RWPE1 (cell line): ENCODE data around the gene B3GNT5.
A peak's percentile ranks its signal among the peaks of the same experiment; 100 is the strongest.

ENCODE experiments used
- CTCF ChIA-PET: fragments of 350-600 bp; sonication (Branson Sonifier 250); formaldehyde crosslinking; extraction: SDS; loops from one replicate; lab custom pipeline; 2021; lab: Yijun Ruan, JAX
- POLR2A ChIA-PET: fragments of 400-600 bp; formaldehyde crosslinking; extraction: SDS; loops from one replicate; lab custom pipeline; 2020; ENCODE audit warnings: antibody characterized with exemption; ENCODE audit not compliant: low non-redundant PET; lab: Yijun Ruan, JAX
- DNase-seq: peaks from one replicate; pipeline ENCODE4 v3.0.0; 2012; ENCODE audit warnings: low spot score
- H3K27ac ChIP-seq: fragments of 450-650 bp; 2 replicates; pipeline ENCODE4 v1.5.1; 2017
- TF ChIP-seq, protein P1 (sequence below): fragments of 450-650 bp; conservative IDR thresholded peaks from 2 replicates; pipeline ENCODE4 v1.5.1; 2017; ENCODE audit warnings: low read depth, mild to moderate bottlenecking

Gene B3GNT5, protein sequence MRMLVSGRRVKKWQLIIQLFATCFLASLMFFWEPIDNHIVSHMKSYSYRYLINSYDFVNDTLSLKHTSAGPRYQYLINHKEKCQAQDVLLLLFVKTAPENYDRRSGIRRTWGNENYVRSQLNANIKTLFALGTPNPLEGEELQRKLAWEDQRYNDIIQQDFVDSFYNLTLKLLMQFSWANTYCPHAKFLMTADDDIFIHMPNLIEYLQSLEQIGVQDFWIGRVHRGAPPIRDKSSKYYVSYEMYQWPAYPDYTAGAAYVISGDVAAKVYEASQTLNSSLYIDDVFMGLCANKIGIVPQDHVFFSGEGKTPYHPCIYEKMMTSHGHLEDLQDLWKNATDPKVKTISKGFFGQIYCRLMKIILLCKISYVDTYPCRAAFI

DNA sequence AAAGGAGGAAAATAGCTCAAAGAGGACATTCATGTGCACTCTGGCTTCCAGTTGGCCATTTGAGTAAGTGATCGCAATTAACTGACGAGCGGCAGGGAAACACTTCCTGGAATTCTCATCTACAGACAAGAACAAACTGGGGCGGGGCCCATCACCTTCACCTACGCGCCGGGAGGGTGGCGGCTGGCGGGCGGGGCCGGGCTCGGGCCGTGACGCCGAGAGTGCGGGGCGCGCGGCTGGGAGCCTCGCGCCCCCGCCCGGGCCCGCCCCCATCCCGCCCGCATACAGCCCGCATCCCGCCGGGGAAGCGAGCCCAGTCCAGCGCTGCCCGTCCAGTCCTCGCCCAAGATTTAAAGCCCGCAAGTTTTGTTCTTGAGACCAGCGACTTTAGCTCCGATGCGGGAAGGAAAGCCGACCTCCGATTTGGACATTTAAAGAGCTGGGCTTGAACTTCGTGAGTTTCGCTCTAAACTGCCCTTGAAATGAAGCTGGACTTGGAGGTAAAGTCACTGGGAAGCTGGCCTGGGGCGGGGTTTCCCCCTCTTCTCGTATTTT is at the start of gene B3GNT5:
Gene B3GNT5 (plus strand): TSS at position 281 of the 555 bp plus-strand sequence. CDS start 16,546 bp downstream, outside the sequence.
- peak within 1 kb of the TSS; percentile 96 for H3K27ac ChIP-seq
- POLR2A ChIA-PET = no interaction called here
- CTCF ChIA-PET = interaction anchor here (0.6 to 2.4 kb wide), 4 partner anchors 48 to 129 kb away, joined by 3 to 17 read pairs (median 4); no protein-coding TSS in a partner anchor
- peak; percentile 70 for DNase-seq
- TF ChIP-seq, protein P1, sequence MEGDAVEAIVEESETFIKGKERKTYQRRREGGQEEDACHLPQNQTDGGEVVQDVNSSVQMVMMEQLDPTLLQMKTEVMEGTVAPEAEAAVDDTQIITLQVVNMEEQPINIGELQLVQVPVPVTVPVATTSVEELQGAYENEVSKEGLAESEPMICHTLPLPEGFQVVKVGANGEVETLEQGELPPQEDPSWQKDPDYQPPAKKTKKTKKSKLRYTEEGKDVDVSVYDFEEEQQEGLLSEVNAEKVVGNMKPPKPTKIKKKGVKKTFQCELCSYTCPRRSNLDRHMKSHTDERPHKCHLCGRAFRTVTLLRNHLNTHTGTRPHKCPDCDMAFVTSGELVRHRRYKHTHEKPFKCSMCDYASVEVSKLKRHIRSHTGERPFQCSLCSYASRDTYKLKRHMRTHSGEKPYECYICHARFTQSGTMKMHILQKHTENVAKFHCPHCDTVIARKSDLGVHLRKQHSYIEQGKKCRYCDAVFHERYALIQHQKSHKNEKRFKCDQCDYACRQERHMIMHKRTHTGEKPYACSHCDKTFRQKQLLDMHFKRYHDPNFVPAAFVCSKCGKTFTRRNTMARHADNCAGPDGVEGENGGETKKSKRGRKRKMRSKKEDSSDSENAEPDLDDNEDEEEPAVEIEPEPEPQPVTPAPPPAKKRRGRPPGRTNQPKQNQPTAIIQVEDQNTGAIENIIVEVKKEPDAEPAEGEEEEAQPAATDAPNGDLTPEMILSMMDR = no peak

DNA sequence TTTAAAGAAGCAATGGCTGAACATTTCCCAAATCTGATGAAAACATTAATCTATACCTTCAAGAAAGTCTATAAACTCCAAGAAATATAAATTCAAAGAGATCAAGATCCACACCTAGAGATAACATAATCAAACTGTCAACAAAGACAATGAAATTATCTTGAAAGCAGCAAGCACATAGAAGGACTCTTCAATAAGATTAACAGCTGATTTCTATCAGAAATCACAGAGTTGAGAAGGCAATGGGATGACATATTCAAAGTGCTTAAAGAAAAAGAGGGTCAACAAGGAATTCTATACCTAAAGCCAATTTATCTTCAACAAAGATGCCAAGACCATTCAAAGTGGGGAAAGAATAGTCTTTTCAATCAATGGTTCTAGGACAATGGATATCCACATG is 49.4 kb upstream of the B3GNT5 start:
- no peak for DNase-seq
- CTCF ChIA-PET = no interaction called here
- POLR2A ChIA-PET = no interaction called here
- TF ChIP-seq, protein P1 = no peak
- H3K27ac ChIP-seq = no peak overlapping the region

DNA sequence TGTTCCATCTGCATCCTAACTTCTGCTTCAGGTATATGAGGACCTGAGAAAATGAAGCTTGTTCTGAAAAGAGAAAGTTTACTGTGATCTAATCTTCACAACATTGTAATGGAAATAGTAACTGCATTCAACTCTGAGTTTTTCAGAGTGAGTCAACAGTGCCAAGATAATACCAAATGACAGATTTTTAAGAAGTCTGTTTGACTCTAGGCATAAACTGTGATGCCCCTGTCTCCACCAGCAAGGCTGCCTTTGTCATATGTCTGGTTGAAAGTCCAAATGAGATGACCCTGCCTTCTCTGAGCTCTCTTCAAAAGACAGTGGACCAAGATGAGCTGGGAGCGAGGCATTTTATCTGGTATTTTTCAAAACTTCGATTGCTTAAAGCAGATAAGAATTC is 44.8 kb upstream of the B3GNT5 start:
- ChIA-PET POLR2A (no interaction called here), CTCF (interaction anchor here (1.2 kb wide), 1 partner anchor 32 kb away, joined by 3 read pairs; no protein-coding TSS in a partner anchor)
- TF ChIP-seq, protein P1 = no peak
- no peak overlapping the region for H3K27ac ChIP-seq
- DNase-seq = no peak

DNA sequence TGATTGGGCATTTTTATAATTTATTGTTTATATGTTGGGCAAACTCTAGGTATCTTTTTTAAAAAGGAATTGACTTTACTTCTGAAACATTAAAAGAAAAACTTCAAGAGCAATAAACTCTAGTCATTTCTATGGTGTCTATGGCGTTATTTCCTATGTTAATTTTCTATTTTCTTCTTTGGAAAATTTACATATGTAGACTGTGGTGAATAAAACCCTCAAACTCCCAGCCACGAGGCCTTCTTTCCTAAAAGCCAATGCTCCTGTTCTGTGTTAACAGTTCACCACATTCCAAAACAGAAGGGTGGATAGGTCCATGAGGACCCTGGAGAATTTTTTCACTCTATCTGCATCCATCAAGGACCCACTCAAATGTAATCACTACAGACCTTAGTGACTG is 44.3 kb upstream of the B3GNT5 start:
- ChIA-PET POLR2A (no interaction called here), CTCF (no interaction called here)
- TF ChIP-seq, protein P1 = no peak
- no peak for DNase-seq
- H3K27ac ChIP-seq = no peak overlapping the region

DNA sequence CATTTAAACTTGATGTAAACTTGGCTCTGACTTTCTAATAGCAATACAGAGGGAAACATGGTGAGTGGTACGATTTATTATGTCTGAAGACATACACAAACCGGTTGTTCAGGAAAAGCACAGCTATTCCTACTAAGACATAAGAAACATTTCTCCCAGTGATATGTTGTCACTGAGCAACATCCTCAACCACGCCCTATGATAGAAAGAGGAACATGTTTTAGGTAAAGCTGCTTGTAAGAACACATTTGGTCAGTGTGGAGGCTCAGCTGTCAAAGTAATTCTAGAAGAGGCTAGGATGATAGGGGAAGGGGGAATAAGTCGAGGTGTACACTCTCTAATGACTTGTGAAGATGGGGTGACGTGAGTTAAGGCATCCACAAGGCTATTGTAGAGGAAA is 42.7 kb upstream of the B3GNT5 start:
- H3K27ac ChIP-seq = no peak overlapping the region
- POLR2A ChIA-PET = no interaction called here

DNA sequence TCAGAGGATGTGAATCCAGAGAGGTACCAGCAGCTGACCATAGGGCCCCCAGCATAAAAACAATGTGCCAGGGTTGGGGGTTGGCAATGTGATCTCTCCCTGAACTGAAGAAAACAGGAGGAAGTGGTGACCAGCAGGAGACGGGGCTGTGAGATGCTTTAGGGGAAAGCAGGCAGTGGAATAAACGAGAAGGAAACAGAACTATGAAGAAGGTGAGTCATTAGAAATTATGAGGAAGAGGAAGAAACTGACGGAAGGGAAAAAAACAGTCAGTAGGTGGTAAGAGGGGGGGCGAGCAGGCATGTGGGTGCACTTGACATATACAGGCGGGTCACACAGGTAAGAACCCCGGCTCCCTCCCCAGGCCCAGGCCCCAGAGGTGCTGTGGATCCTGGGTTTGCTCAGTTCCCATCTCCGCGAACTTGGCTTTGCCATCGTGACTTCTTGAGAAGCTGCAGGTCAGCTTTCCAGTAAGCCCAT is 42.2 kb upstream of the B3GNT5 start:
- TF ChIP-seq, protein P1 = no peak
- ChIA-PET CTCF (interaction anchor here (1.0 kb wide), 1 partner anchor 171 kb away, joined by 3 read pairs; no protein-coding TSS in a partner anchor), POLR2A (no interaction called here)
- no peak for DNase-seq
- no peak overlapping the region for H3K27ac ChIP-seq

More for the DNA sequence above, 42.7 kb upstream of the B3GNT5 start:
- DNase-seq = no peak
- TF ChIP-seq, protein P1 = no peak
- CTCF ChIA-PET = interaction anchor here (1.0 kb wide), 1 partner anchor 172 kb away, joined by 3 read pairs; no protein-coding TSS in a partner anchor
